Nephron progenitor cell (in vitro differentiated cells): ENCODE results near the gene CDC40.
"Not testable (repeated sequence)": the region's sequence is repeated elsewhere in the genome, so short reads cannot be mapped to it uniquely, and the experiment has no call there.

Experiments
- DNase-seq: peaks from one replicate; pipeline ENCODE4 v3.0.0; 2021
- H3K27ac Mint-ChIP-seq: 2 replicates; pipeline ENCODE4 v1.8.0; 2021; ENCODE audit warnings: mild to moderate bottlenecking, moderate library complexity, mixed read lengths
- H3K27me3 Mint-ChIP-seq: 2 replicates; pipeline ENCODE4 v1.8.0; 2021; ENCODE audit warnings: mild to moderate bottlenecking, low read depth, mixed read lengths; ENCODE audit not compliant: poor library complexity
- H3K36me3 Mint-ChIP-seq: 2 replicates; pipeline ENCODE4 v1.8.0; 2021; ENCODE audit warnings: low read depth, mixed read lengths
- H3K4me1 Mint-ChIP-seq: 2 replicates; pipeline ENCODE4 v1.8.0; 2021; ENCODE audit warnings: mixed read lengths
- H3K4me3 Mint-ChIP-seq: 2 replicates; pipeline ENCODE4 v1.8.0; 2021; ENCODE audit warnings: mild to moderate bottlenecking, moderate library complexity, mixed read lengths
- H3K9me3 Mint-ChIP-seq: 2 replicates; pipeline ENCODE4 v1.8.0; 2021; ENCODE audit warnings: mild to moderate bottlenecking, moderate library complexity, mixed read lengths
- TF ChIP-seq, protein P1 (sequence below): fragments of 200-600 bp; sonication (generic); IDR thresholded peaks from 2 replicates; pipeline ENCODE4 v1.5.0; 2021; ENCODE audit warnings: antibody characterized with exemption

Gene CDC40

DNA sequence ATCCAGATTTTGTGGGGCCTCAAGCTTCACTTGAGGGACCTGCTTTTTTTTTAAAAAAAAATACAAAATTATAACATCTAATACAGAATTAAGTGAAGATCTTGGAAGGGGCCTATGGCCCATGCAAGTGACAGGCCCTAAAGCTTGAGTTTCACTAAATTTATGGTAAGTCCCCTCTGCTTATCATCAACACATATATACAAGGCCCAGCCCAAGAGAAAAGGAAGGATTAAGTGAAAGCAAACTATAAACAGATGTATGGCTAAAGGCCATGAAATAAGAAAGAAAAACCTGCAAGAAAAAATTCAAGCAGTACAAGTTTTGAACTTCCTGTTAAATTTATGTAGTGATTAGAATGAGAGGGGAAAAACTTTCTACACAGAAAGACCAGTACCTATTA lies 86.8 kb downstream of the CDC40 start:
- Mint-ChIP-seq H3K4me1 (peaks cover 8% of the 10 kb centered on the region), H3K9me3 (peaks cover 12% of the 10 kb centered on the region), H3K36me3 (peaks cover 4% of the 10 kb centered on the region), H3K27ac (no peak overlapping the region), H3K4me3 (no peak overlapping the region), H3K27me3 (peaks cover 3% of the 10 kb centered on the region)
- no peak for DNase-seq
- TF ChIP-seq, protein P1, sequence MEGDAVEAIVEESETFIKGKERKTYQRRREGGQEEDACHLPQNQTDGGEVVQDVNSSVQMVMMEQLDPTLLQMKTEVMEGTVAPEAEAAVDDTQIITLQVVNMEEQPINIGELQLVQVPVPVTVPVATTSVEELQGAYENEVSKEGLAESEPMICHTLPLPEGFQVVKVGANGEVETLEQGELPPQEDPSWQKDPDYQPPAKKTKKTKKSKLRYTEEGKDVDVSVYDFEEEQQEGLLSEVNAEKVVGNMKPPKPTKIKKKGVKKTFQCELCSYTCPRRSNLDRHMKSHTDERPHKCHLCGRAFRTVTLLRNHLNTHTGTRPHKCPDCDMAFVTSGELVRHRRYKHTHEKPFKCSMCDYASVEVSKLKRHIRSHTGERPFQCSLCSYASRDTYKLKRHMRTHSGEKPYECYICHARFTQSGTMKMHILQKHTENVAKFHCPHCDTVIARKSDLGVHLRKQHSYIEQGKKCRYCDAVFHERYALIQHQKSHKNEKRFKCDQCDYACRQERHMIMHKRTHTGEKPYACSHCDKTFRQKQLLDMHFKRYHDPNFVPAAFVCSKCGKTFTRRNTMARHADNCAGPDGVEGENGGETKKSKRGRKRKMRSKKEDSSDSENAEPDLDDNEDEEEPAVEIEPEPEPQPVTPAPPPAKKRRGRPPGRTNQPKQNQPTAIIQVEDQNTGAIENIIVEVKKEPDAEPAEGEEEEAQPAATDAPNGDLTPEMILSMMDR: no peak

DNA sequence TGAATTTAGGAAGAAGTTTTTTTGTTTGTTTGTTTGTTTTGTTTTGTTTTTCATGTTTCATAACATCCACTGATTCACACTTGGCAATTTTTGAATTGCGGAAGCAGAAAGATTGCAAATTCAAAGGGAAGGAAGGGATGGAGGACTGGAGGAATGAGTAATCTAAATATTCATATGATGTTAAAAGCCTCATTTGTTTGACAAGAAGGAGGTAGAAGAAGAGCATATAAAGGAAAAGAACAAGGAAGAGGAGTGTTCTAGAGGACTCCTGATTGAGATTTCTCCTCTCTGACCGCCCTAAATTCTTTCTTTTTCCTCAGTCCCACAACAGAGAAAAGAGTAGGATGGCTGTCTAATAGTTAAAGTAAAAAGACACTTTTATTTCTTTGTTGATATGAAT lies 89.4 kb downstream of the CDC40 start:
- DNase-seq: no peak
- Mint-ChIP-seq H3K4me3 (no peak overlapping the region), H3K9me3 (peaks cover 7% of the 10 kb centered on the region), H3K27me3 (no peaks in the 10 kb centered on the region), H3K36me3 (peaks cover 14% of the 10 kb centered on the region), H3K4me1 (peaks cover 8% of the 10 kb centered on the region), H3K27ac (no peak overlapping the region)
- TF ChIP-seq, protein P1: no peak

DNA sequence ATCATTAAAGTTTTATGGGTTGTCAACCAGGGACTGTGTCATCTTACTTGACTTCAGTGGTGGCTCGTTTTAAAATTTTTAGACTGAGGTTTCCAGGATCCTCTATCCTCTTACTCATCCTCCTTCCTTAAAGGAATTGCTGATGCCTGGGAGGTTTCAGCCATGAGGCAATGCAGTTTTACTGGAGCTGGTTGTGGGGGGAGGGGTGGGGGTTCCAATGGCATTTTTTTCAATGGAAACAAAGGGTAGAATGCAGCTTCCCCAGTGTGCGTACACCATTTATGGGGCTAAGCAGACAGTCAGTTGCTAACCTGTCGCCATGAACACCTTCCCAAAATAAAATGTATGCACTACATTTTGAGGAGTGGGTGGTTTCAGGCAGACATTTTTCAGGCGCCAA lies 89.9 kb downstream of the CDC40 start:
- TF ChIP-seq, protein P1: no peak
- no peak for DNase-seq
- Mint-ChIP-seq H3K27ac (no peak overlapping the region), H3K4me3 (no peak overlapping the region), H3K9me3 (peaks cover 3% of the 10 kb centered on the region), H3K27me3 (no peaks in the 10 kb centered on the region), H3K36me3 (peaks cover 18% of the 10 kb centered on the region), H3K4me1 (peaks cover 8% of the 10 kb centered on the region)

DNA sequence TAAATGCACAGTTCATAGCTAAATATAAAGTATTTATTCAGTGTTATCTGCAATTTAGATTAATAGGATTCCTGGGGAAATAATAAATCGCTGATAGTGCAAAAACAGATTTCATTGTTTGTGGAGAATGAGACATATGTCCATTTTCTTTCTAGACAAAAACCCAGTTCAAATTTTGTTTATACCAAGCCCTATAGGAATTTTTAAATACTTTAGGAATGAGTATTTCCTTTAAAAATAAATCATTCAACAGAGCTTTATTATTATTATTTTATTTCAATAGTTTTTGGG lies 91.5 kb downstream of the CDC40 start:
- Mint-ChIP-seq H3K27ac (no peak overlapping the region), H3K36me3 (peaks cover 16% of the 10 kb centered on the region), H3K4me3 (no peak overlapping the region), H3K27me3 (no peaks in the 10 kb centered on the region), H3K4me1 (peaks cover 8% of the 10 kb centered on the region), H3K9me3 (no peaks in the 10 kb centered on the region)
- no peak for DNase-seq
- TF ChIP-seq, protein P1: no peak

DNA sequence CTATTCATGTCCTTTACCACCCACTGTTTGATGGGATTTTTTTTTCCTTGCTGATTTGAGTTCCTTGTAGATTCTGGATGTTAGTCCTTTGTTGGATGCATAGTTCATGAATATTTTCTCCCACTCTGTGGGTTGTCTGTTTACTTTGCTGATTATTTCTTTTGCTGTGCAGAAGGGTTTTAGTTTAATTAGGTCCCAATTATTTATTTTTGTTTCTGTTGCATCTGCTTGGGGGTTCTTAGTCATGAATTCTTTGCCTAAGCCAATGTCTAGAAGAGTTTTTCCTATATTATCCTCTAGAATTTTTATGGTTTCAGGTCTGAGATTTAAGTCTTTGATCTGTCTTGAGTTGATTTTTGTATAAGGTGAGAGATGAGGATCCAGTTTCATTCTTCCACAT lies 92.6 kb downstream of the CDC40 start:
- not testable (repeated sequence) for DNase-seq, H3K4me1 Mint-ChIP-seq, H3K27ac Mint-ChIP-seq

DNA sequence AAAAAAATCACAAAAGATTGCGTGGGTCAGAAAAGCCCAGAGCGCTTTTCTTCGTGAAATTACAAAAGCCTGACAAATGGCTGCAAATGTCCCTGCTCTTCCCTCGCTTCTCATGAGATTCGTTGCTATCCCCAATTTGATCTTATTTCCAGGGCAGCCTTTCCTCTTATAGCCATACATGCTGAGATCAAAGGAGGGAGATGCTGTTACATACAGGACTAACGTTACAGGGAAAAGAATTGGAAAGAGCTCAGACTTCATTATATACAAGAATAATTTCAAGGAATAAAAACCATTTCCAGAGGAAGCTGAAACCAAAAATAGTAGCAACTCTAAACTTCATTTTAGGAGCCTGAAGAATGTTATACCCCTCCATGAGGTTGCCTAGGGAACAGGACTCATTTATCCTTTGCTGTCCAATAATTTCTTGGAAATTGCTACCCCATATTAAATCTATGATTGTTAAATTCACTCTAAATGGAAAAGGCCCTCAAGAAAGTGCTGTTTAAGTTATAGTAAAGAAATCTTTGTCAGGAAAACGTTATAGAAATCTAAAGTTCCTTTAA lies 97.0 kb downstream of the CDC40 start:
- DNase-seq: no peak
- TF ChIP-seq, protein P1: no peak
- no peaks in the 10 kb centered on the region for H3K4me1 Mint-ChIP-seq
- H3K27ac Mint-ChIP-seq: no peak overlapping the region
- peaks cover 22% of the 10 kb centered on the region for H3K36me3 Mint-ChIP-seq
- H3K4me3 Mint-ChIP-seq: no peak overlapping the region
- peaks cover 3% of the 10 kb centered on the region for H3K27me3 Mint-ChIP-seq
- peaks cover 6% of the 10 kb centered on the region for H3K9me3 Mint-ChIP-seq

More for the DNA sequence above, 92.6 kb downstream of the CDC40 start:
- peaks cover 16% of the 10 kb centered on the region for H3K36me3 Mint-ChIP-seq
- not testable (repeated sequence) for H3K9me3 Mint-ChIP-seq, H3K27me3 Mint-ChIP-seq, H3K4me3 Mint-ChIP-seq
